B cell (primary cell): ENCODE data around the gene PHF19. TPM values are rescaled to one million over a fixed set of nuclear protein-coding genes. Genes with fewer than 3 reads are reported as not detected.

Experiments
- ATAC-seq: fragments of 200-7000 bp; cut with Tn5 transposase; one replicate; pipeline ENCODE4 v1.10.0; 2021; ENCODE audit warnings: low read depth, mild to moderate bottlenecking, moderate number of reproducible peaks, moderate library complexity
- CTCF ChIA-PET: fragments of 350-600 bp; sonication (Branson Sonifier 250); formaldehyde crosslinking; loops from one replicate; lab custom pipeline; 2021; ENCODE audit warnings: antibody characterized with exemption, inconsistent platforms; lab: Charles Lee
- POLR2A ChIA-PET: fragments of 350-600 bp; sonication (Branson Sonifier 250); formaldehyde crosslinking; loops from one replicate; lab custom pipeline; 2021; ENCODE audit warnings: antibody characterized with exemption; lab: Charles Lee
- DNase-seq: peaks from one replicate; pipeline ENCODE4 v3.0.0; 2013
- H2AFZ ChIP-seq: 2 replicates; pipeline ENCODE4 v1.6.1; 2012; ENCODE audit warnings: mild to moderate bottlenecking, low read depth, low read length; ENCODE audit not compliant: insufficient read depth, poor library complexity, severe bottlenecking
- H3K27ac ChIP-seq, 2 donors: 1 replicate in 1 of 2; 2 replicates in 1 of 2; pipeline ENCODE4 v1.5.1; 2012 to 2013; ENCODE audit warnings: low read length in 2 of 2, mild to moderate bottlenecking in 2 of 2, moderate library complexity in 1 of 2
- H3K27me3 ChIP-seq, 4 experiments: fragments of 200-600 bp in 1 of 4; sonication (generic) in 1 of 4; replicated peaks in 1 of 4; 1 replicate in 2 of 4; 2 replicates in 2 of 4; pipeline versions ENCODE4 v1.6.1 to v1.7.0; 2013 to 2016; ENCODE audit warnings: low read length in 3 of 4, mild to moderate bottlenecking in 2 of 4, mixed read lengths in 1 of 4, moderate library complexity in 1 of 4; ENCODE audit not compliant: insufficient read depth in 4 of 4, control insufficient read depth in 3 of 4; ENCODE audit errors: control extremely low read depth in 1 of 4
- H3K36me3 ChIP-seq, 2 experiments: replicated peaks in 1 of 2; 1 replicate in 1 of 2; 2 replicates in 1 of 2; pipeline versions ENCODE4 v1.6.1 to v1.7.1; 2013; ENCODE audit warnings: low read length in 1 of 2; ENCODE audit not compliant: insufficient read depth in 2 of 2, control insufficient read depth in 1 of 2; ENCODE audit errors: control extremely low read depth in 1 of 2, extremely low read depth in 1 of 2
- H3K4me1 ChIP-seq, 2 donors: fragments of 200-600 bp in 1 of 2; sonication (generic) in 1 of 2; 1 replicate in 1 of 2; 2 replicates in 1 of 2; pipeline versions ENCODE4 v1.5.1 to v1.6.1; 2013 to 2017; ENCODE audit warnings: low read length in 2 of 2; ENCODE audit not compliant: control insufficient read depth in 2 of 2, insufficient read depth in 2 of 2
- H3K4me2 ChIP-seq: replicated peaks from 2 replicates; pipeline ENCODE3; 2012; ENCODE audit warnings: mild to moderate bottlenecking, low read depth, low read length; ENCODE audit not compliant: poor library complexity, severe bottlenecking
- H3K4me3 ChIP-seq, 5 experiments: fragments of 200-600 bp in 1 of 5; sonication (generic) in 1 of 5; 1 replicate in 3 of 5; 2 replicates in 2 of 5; pipeline versions ENCODE4 v1.5.1 to v1.7.0; 2011 to 2016; ENCODE audit warnings: low read length in 4 of 5, mild to moderate bottlenecking in 4 of 5, low read depth in 2 of 5, control low read depth in 1 of 5, moderate library complexity in 1 of 5; ENCODE audit not compliant: insufficient read depth in 1 of 5; ENCODE audit errors: control extremely low read depth in 1 of 5, extremely low read depth in 1 of 5
- H3K79me2 ChIP-seq: fragments of 200-600 bp; sonication (generic); one replicate; pipeline ENCODE4 v1.6.0; 2016; ENCODE audit warnings: low read length; ENCODE audit not compliant: control insufficient read depth, insufficient read depth
- H3K9ac ChIP-seq: fragments of 200-600 bp; sonication (generic); 2 replicates; pipeline ENCODE4 v1.6.1; 2017; ENCODE audit warnings: mild to moderate bottlenecking, low read length, moderate library complexity
- H3K9me3 ChIP-seq, 3 donors: one replicate each; pipeline versions ENCODE4 v1.6.1 to v1.7.1; 2013; ENCODE audit warnings: low read length in 2 of 3; ENCODE audit not compliant: control insufficient read depth in 2 of 3, insufficient read depth in 1 of 3; ENCODE audit errors: control extremely low read depth in 1 of 3
- H4K20me1 ChIP-seq: 2 replicates; pipeline ENCODE4 v1.6.0; 2012; ENCODE audit warnings: mild to moderate bottlenecking, low read length; ENCODE audit not compliant: insufficient read depth, control insufficient read depth, poor library complexity, severe bottlenecking
- H3K27ac Mint-ChIP-seq: one replicate; pipeline ENCODE4 v1.8.0; 2021; ENCODE audit warnings: mixed read lengths
- H3K27me3 Mint-ChIP-seq: one replicate; pipeline ENCODE4 v1.8.0; 2021; ENCODE audit warnings: mixed read lengths
- H3K4me1 Mint-ChIP-seq: one replicate; pipeline ENCODE4 v1.8.0; 2021; ENCODE audit warnings: mixed read lengths
- H3K4me3 Mint-ChIP-seq: one replicate; pipeline ENCODE4 v1.8.0; 2021; ENCODE audit warnings: mixed read lengths
- H3K9me3 Mint-ChIP-seq: one replicate; pipeline ENCODE4 v1.8.0; 2022; ENCODE audit warnings: mixed read lengths; ENCODE audit not compliant: insufficient read depth
- EZH2 ChIP-seq: IDR thresholded peaks from 2 replicates; pipeline ENCODE4 v1.6.1; 2012; ENCODE audit warnings: borderline replicate concordance, low read depth, mild to moderate bottlenecking, moderate library complexity, low read length; ENCODE audit not compliant: insufficient read depth, poor library complexity, severe bottlenecking
- WGBS: methylation state at CpG from one replicate; pipeline ENCODE4 v1.1.5; 2013; ENCODE audit warnings: missing lambda C conversion rate; ENCODE audit not compliant: insufficient coverage; 5-methylcytosine and 5-hydroxymethylcytosine counted together
- intact Hi-C: fragments of 100-400 bp; cut with micrococcal nuclease; formaldehyde crosslinking; loops from one replicate; pipeline ENCODE4 v1.10.0; 2022
- polyA plus RNA-seq: library from polyadenylated mRNA; depleted of rRNA; stranded (reverse); fragments of >200 nt; gene quantifications from 2 replicates; pipeline ENCODE4 v1.2.3, GENCODE V29; 2012
- total RNA-seq, 2 donors: library from RNA; stranded (reverse); fragments of 120-200 nt in 1 of 2; gene quantifications; 1 replicate in 1 of 2; 2 replicates in 1 of 2; pipeline versions ENCODE4 v1.2.3 to v1.2.4, GENCODE V29; 2013 to 2022
- TF ChIP-seq, protein P1 (sequence below): fragments of 200-600 bp; IDR thresholded peaks from one replicate; pipeline ENCODE4 v1.8.0; 2022; ENCODE audit warnings: antibody characterized with exemption, mild to moderate bottlenecking

The PHF19 gene
- total and polyA plus RNA-seq, 2 donors (not counting 1 experiment from before 2014, with no cell fraction given): 17.0 to 20.9 TPM

DNA sequence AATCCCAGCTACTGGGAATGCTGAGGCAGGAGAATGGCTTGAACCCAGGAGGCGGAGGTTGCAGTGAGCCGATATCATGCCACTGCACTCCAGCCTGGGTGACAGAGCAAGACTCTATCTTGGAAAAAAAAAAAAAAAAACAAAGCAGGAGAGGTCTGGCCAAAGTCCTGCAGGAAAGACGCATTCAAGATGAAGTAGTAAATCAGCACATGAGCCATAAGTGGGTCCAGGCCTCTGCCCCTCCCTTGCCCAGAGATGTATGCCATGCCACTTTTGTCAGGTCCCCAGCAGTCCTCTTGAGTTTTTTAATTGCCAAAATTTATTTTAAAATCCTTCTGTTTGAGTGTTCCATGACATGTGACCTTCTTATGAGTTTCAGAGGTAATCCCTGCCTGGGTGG lies 8.5 kb upstream of the PHF19 start:
- WGBS: 88% methylated on average over 3 of the region's 3 CpGs
- no peak overlapping the region for H3K27ac Mint-ChIP-seq

DNA sequence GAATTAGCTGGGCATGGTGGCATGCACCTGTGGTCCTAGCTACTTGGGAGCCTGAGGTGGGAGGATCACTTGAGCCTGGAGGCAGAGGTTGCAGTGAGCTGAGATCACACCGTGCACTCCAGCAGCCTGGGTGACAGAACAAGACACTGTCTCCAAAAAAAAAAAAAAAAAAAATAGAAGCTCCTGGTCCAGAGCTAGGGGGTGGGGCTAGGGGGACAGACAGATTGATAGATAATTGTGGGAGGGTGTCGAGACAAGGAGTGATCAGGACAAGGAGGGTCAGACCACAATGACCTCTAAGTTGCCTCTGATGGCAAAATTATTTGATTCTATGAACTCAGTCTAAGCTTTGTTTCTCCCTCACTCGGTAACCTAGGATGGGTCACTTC lies 6.6 kb upstream of the PHF19 start:
- H3K27ac Mint-ChIP-seq: no peak overlapping the region
- H3K27me3 Mint-ChIP-seq: peaks cover 17% of the 10 kb centered on the region
- no peak for TF ChIP-seq EZH2
- TF ChIP-seq, protein P1, sequence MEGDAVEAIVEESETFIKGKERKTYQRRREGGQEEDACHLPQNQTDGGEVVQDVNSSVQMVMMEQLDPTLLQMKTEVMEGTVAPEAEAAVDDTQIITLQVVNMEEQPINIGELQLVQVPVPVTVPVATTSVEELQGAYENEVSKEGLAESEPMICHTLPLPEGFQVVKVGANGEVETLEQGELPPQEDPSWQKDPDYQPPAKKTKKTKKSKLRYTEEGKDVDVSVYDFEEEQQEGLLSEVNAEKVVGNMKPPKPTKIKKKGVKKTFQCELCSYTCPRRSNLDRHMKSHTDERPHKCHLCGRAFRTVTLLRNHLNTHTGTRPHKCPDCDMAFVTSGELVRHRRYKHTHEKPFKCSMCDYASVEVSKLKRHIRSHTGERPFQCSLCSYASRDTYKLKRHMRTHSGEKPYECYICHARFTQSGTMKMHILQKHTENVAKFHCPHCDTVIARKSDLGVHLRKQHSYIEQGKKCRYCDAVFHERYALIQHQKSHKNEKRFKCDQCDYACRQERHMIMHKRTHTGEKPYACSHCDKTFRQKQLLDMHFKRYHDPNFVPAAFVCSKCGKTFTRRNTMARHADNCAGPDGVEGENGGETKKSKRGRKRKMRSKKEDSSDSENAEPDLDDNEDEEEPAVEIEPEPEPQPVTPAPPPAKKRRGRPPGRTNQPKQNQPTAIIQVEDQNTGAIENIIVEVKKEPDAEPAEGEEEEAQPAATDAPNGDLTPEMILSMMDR: no peak
- CTCF ChIA-PET: interaction anchor here (0.6 to 1.9 kb wide), 4 partner anchors 15 to 60 kb away, joined by 3 to 5 read pairs (median 4); no protein-coding TSS in a partner anchor
- Histone ChIP-seq H4K20me1 (no peaks in the 10 kb centered on the region), H3K9me3 (no peaks in the 10 kb centered on the region), H3K27ac (no peak overlapping the region), H3K4me2 (no peak overlapping the region), H3K36me3 (no peaks in the 10 kb centered on the region), H2AFZ (no peak overlapping the region), H3K4me3 (no peak overlapping the region), H3K9ac (no peak overlapping the region), H3K27me3 (peaks cover 0 to 3% (median 0%) of the 10 kb centered on the region in 4 experiments), H3K79me2 (peaks cover 2% of the 10 kb centered on the region), H3K4me1 (peaks cover 22 to 24% of the 10 kb centered on the region in 2 donors)
- no peaks in the 10 kb centered on the region for H3K9me3 Mint-ChIP-seq
- 100% methylated on average over 1 of the region's 3 CpGs for WGBS
- DNase-seq (no peak), ATAC-seq (no peak)
- intact Hi-C loops: no loop called here
- H3K4me1 Mint-ChIP-seq: peaks cover 30% of the 10 kb centered on the region
- POLR2A ChIA-PET: no interaction called here
- no peak overlapping the region for H3K4me3 Mint-ChIP-seq

More for the DNA sequence above, 8.5 kb upstream of the PHF19 start:
- Mint-ChIP-seq H3K4me1 (peaks cover 18% of the 10 kb centered on the region), H3K4me3 (no peak overlapping the region), H3K9me3 (no peaks in the 10 kb centered on the region), H3K27me3 (peaks cover 11% of the 10 kb centered on the region)
- ATAC-seq: no peak
- CTCF ChIA-PET: interaction anchor here (1.1 to 4.0 kb wide), 2 partner anchors 51 to 96 kb away, joined by 3 to 14 read pairs; no protein-coding TSS in a partner anchor
- Histone ChIP-seq H3K79me2 (peaks cover 2% of the 10 kb centered on the region), H3K4me3 (no peak overlapping the region), H3K36me3 (no peaks in the 10 kb centered on the region), H3K27me3 (no peaks in the 10 kb centered on the region), H4K20me1 (no peaks in the 10 kb centered on the region), H3K4me2 (no peak overlapping the region), H3K4me1 (peaks cover 12 to 14% of the 10 kb centered on the region in 2 donors), H3K9ac (no peak overlapping the region), H3K9me3 (no peaks in the 10 kb centered on the region), H2AFZ (no peak overlapping the region), H3K27ac (no peak overlapping the region)
- intact Hi-C loops: no loop called here
- no peak for TF ChIP-seq EZH2
- TF ChIP-seq, protein P1: no peak
- POLR2A ChIA-PET: interaction anchor here (1.3 kb wide), 1 partner anchor 16 kb away, joined by 3 read pairs; no protein-coding TSS in a partner anchor
- DNase-seq: no peak
